NT2/D1 (cell line): ENCODE measurements around the gene CDK2.

ENCODE experiments used
- YY1 ChIP-seq: IDR thresholded peaks from 2 replicates; pipeline ENCODE4 v1.6.1; 2011; ENCODE audit not compliant: insufficient read length, insufficient read depth
- ZNF274 ChIP-seq: IDR thresholded peaks from 2 replicates; pipeline ENCODE4 v1.6.1; 2011; ENCODE audit warnings: mild to moderate bottlenecking, low read depth, low read length

DNA sequence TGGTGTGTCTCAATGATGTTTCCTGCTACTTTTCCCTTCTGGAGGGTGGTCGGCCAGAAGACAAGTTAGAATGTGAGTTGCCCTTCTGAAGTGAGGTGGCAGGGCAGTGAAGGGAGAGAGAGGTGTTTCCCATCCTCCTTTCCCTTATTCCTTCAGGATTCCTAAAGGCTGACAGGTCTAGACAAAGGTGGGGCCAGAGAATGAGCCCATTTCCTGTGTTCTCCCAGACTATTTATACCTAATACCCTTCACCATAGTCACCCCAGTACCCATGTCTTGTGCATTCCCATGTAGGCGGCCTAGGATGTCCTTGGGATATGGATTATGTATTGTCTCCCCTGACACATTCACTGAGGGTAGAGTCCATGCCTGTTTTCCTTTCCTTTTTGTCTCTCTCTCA, 28.6 kb upstream of the CDK2 start:
- no peak for TF ChIP-seq ZNF274
- no peak for TF ChIP-seq YY1
